Loucy (cell line): ENCODE data around the gene COG2.

Experiments used
- EZH2phosphoT487 ChIP-seq: fragments of 200-600 bp; IDR thresholded peaks from 2 replicates; pipeline ENCODE4 v1.6.1; 2018; ENCODE audit warnings: antibody characterized with exemption, mild to moderate bottlenecking, moderate library complexity, borderline replicate concordance
- TF ChIP-seq, protein P1 (sequence below): fragments of 200-600 bp; sonication (generic); conservative IDR thresholded peaks from 2 replicates; pipeline ENCODE4 v1.5.1; 2014; ENCODE audit warnings: mild to moderate bottlenecking, antibody characterized with exemption, low read length

DNA sequence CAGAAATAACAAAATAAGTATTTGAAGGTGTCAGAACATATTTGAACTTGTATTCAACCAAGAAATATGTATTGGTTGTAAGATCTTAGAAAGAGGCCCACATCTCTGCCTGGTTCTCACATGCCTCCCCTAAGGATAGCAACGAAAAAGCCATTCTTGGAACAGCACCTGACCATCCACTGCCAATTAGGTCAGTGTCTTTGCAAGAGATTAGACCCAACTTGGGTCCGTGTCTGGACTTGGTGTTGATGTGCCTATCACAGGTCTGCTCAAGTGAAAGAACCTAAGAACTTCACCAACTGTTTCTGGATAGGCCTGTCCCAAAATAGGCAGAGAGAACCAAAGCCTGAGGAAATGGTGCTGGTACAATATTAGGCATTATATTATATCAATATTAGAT, 46.0 kb upstream of the COG2 start:
- TF ChIP-seq, protein P1, sequence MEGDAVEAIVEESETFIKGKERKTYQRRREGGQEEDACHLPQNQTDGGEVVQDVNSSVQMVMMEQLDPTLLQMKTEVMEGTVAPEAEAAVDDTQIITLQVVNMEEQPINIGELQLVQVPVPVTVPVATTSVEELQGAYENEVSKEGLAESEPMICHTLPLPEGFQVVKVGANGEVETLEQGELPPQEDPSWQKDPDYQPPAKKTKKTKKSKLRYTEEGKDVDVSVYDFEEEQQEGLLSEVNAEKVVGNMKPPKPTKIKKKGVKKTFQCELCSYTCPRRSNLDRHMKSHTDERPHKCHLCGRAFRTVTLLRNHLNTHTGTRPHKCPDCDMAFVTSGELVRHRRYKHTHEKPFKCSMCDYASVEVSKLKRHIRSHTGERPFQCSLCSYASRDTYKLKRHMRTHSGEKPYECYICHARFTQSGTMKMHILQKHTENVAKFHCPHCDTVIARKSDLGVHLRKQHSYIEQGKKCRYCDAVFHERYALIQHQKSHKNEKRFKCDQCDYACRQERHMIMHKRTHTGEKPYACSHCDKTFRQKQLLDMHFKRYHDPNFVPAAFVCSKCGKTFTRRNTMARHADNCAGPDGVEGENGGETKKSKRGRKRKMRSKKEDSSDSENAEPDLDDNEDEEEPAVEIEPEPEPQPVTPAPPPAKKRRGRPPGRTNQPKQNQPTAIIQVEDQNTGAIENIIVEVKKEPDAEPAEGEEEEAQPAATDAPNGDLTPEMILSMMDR: no peak
- no peak for TF ChIP-seq EZH2phosphoT487
